ENCODE results near the gene FTCD.

The FTCD gene

DNA sequence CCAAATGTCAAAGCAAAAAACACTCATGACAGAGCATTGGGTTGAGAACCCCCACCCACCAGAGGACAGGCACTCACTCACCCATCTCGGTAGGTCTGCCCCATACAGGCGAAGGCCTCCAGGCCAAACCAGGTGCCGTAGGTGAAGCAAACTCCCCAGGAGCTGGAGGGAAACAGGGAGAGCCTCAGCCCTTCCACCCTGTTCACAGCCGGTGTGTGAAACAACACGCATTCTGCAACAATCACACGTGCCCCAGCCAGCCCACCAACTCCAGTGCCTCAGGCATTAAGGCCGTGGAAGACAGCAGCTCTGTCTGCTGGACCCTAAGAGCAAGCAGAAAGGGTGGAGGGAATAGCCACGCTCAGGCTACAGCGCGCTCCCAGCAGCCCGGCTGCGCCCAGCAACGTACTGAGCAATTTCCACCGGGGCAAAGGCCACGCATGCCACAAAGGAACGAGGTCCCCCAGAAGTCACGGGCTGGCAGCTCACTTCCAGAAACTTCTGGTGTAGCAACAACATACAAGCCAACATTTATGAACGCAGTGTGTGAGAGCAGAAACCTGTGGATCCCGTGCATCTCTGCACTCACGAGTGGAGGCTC is 40.3 kb upstream of the FTCD start:
- H3K36me3 ChIP-seq, result peaks cover 58 to 99% (median 77%) of the 10 kb centered on the region in 11 experiments
- no peaks in the 10 kb centered on the region for H3K27me3 ChIP-seq
- peaks cover 0 to 39% (median 0%) of the 10 kb centered on the region in 11 experiments; a peak in 5 of 22 replicates for H4K20me1 ChIP-seq
- no peak overlapping the region for H3K4me3 ChIP-seq
- no peak overlapping the region for H3K4me2 ChIP-seq
- H3K4me1 ChIP-seq, result peaks cover 0 to 14% (median 3%) of the 10 kb centered on the region in 10 experiments; a peak in 8 of 20 replicates
- H3K9ac ChIP-seq, result no peak overlapping the region
- H3K27ac ChIP-seq, result no peak overlapping the region
- H3K9me3 ChIP-seq (replicated peaks in 1 of 11), result peaks cover 0 to 7% (median 3%) of the 10 kb centered on the region in 11 experiments; a peak in 5 of 22 replicates
- TF ChIP-seq Cebpa-rat (IDR thresholded peaks at IDR 0.05), result no peak

DNA sequence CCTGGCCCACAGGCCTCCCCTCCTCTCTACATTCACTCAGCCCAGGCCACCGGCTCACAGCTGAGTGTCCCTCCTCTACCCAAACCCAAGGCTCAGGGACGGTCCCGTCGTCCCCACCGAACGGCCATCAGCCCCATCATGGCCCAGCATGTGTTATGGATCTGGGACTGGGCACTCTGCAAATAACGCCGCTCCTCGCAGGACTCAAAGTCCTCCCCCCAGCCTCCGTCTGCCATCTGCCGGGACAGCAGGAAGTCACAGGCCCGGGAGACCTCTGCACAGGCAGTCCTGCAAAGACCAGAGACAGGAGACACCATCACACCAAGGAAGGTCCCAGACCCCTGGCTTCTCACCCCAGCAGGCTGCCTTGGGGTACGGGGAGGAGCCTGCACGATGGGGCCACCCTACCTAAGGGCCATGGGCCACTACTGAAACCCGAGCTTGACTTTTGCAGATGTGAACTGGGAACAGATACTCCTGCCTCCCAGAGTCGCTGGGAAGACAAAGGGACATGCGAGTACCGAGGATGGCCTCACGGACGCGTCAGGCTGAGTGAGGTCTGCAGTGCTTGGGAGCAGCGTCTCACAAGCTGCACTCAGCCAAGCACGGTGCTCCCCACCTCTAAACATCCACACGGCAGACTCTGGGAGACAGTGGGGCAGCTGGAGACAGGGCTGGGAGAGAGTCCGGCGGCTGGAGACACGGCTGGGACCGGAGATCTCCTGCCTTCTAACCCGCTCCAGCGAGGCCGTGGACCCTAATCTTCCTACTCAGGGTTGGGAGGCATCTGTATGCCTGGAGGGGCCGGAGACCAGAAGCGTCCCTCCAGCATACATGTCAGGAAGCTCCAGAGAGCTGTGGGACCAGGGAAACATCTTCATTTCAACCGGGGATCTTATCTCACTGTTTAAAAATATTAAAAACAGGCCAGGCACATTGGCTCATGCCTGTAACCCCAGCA is 39.3 kb upstream of the FTCD start:
- no peaks in the 10 kb centered on the region for H3K27me3 ChIP-seq
- H3K4me2 ChIP-seq, result peak overlapping the region in 3 of 11 experiments; percentile 3 to 21 (median 3); a peak in 2 of 22 replicates
- peak overlapping the region in 3 of 11 experiments; percentile 3 to 26 (median 16); a peak in 1 of 22 replicates for H3K9ac ChIP-seq
- peaks cover 0 to 44% (median 0%) of the 10 kb centered on the region in 11 experiments; a peak in 5 of 22 replicates for H4K20me1 ChIP-seq
- peaks cover 0 to 6% (median 1%) of the 10 kb centered on the region in 11 experiments; a peak in 5 of 22 replicates for H3K9me3 ChIP-seq (replicated peaks in 1 of 11)
- H3K36me3 ChIP-seq, result peaks cover 49 to 99% (median 77%) of the 10 kb centered on the region in 11 experiments
- no peak overlapping the region for H3K4me3 ChIP-seq
- no peak for TF ChIP-seq Cebpa-rat (IDR thresholded peaks at IDR 0.05)
- H3K4me1 ChIP-seq, result peaks cover 0 to 14% (median 3%) of the 10 kb centered on the region in 10 experiments; a peak in 8 of 20 replicates
- H3K27ac ChIP-seq, result no peak overlapping the region

- Histone ChIP-seq H3K4me1 (peaks cover 0 to 14% (median 6%) of the 10 kb centered on the region in 10 experiments; a peak in 12 of 20 replicates), H3K9ac (no peak overlapping the region), H3K27ac (no peak overlapping the region), H3K27me3 (no peaks in the 10 kb centered on the region), H3K9me3 (replicated peaks in 1 of 11) (no peaks in the 10 kb centered on the region), H3K36me3 (peaks cover 41 to 99% (median 71%) of the 10 kb centered on the region in 11 experiments), H3K4me2 (0 out of 22 replicates have a peak overlapping the region, but pooled peaks of 1 of the 11 experiments have one; percentile 21), H3K4me3 (no peak overlapping the region), H4K20me1 (peaks cover 0 to 51% (median 0%) of the 10 kb centered on the region in 11 experiments; a peak in 5 of 22 replicates)
- no peak for TF ChIP-seq Cebpa-rat (IDR thresholded peaks at IDR 0.05)
These were observed 38.5 kb upstream of the FTCD start for GRCh38 chr21:46193829-46194373.

DNA sequence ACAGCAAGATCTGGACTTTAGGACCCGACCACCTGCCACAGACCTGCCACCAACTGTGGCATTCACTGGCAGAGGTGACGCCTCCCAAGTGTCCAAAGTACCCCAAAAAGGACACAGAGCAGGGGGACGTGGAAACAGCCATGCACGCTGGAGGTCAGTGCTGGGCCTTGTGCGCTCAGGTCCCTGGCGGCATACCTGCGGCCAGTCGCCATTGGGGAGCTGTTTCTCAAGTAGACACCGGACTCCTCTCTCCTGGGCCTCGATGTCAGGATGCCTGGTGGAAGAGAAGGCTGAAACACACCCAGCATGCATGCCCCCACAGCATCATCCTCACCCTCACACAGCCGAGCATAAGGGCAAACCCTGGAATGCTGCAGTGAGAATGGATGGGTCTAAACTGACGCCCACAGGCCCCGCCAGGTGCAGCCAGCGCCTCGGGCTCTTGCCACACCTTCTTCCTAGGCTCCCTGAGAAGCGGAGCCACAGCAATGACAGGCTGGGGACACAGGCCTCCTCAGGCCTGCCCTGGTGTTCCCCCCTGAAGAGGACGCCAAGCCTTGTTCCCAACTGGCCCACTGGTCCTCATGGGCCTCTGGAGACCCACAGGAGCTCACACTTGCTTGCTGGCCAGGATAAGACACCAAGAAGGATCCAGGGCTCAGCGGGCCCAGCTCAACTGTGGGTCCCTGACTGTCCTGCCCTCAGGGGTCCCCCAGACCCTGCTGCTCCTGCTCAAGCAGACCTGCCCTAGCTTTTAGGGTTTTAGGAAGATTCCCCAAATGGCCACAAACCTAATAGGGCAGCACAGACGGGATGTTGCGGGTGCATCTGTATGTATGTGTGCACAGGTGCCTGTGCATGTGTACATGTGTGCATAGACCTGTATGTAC is 36.6 kb upstream of the FTCD start:
- Histone ChIP-seq H3K27ac (no peak overlapping the region), H3K4me3 (no peak overlapping the region), H3K4me2 (no peak overlapping the region), H3K9ac (no peak overlapping the region), H3K4me1 (peaks cover 0 to 19% (median 9%) of the 10 kb centered on the region in 10 experiments; a peak in 13 of 20 replicates), H4K20me1 (peaks cover 0 to 55% (median 0%) of the 10 kb centered on the region in 11 experiments; a peak in 4 of 22 replicates), H3K9me3 (replicated peaks in 1 of 11) (no peaks in the 10 kb centered on the region), H3K27me3 (no peaks in the 10 kb centered on the region), H3K36me3 (peaks cover 31 to 95% (median 63%) of the 10 kb centered on the region in 11 experiments)
- TF ChIP-seq Cebpa-rat (IDR thresholded peaks at IDR 0.05), result no peak

- no peak for TF ChIP-seq Cebpa-rat (IDR thresholded peaks at IDR 0.05)
- peaks cover 0 to 55% (median 0%) of the 10 kb centered on the region in 11 experiments; a peak in 4 of 22 replicates for H4K20me1 ChIP-seq
- H3K4me1 ChIP-seq, result peaks cover 0 to 19% (median 9%) of the 10 kb centered on the region in 10 experiments; a peak in 13 of 20 replicates
- H3K27ac ChIP-seq, result no peak overlapping the region
- H3K9me3 ChIP-seq (replicated peaks in 1 of 11), result no peaks in the 10 kb centered on the region
- no peak overlapping the region for H3K4me3 ChIP-seq
- no peak overlapping the region for H3K9ac ChIP-seq
- H3K27me3 ChIP-seq, result no peaks in the 10 kb centered on the region
- H3K4me2 ChIP-seq, result no peak overlapping the region
- H3K36me3 ChIP-seq, result peaks cover 27 to 88% (median 57%) of the 10 kb centered on the region in 11 experiments
These were observed 35.9 kb upstream of the FTCD start for GRCh38 chr21:46191257-46191685.

DNA sequence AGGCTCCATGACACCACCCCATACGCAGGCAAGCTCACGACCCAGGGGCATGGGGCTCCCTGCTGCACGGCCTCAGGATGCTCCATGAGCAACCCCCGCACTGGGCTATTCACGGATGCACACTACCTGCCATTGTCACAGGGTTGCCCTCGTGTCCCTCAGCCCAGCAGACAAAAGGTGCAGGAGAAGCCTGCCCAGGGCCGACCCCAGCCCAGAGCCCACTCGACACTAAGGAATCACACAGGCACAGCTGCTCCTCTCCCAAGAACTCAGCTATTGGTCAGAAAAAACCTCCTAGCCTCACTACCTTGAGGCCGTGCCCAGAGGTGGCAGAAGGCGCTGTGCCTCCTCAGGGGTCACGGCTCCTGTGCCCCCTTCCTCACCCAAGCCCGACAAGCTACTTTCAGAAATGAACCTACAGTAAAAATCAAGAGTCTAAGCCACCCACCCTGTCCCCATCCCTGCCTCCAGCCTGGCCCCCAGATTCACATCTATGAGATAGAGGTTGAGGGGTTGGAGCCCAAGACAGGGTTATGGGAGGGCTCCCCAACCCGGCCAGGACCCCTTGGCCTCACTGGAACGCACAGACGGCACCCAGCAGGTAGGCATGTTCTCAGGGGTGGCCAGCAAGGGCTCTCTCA is 35.2 kb upstream of the FTCD start:
- Histone ChIP-seq H3K4me2 (no peak overlapping the region), H3K9ac (no peak overlapping the region), H3K9me3 (replicated peaks in 1 of 11) (no peaks in the 10 kb centered on the region), H3K36me3 (peaks cover 22 to 82% (median 50%) of the 10 kb centered on the region in 11 experiments), H3K27me3 (no peaks in the 10 kb centered on the region), H3K4me1 (peaks cover 0 to 21% (median 11%) of the 10 kb centered on the region in 10 experiments; a peak in 14 of 20 replicates), H3K4me3 (no peak overlapping the region), H3K27ac (no peak overlapping the region), H4K20me1 (peaks cover 0 to 48% (median 0%) of the 10 kb centered on the region in 11 experiments; a peak in 4 of 22 replicates)
- TF ChIP-seq Cebpa-rat (IDR thresholded peaks at IDR 0.05), result no peak

DNA sequence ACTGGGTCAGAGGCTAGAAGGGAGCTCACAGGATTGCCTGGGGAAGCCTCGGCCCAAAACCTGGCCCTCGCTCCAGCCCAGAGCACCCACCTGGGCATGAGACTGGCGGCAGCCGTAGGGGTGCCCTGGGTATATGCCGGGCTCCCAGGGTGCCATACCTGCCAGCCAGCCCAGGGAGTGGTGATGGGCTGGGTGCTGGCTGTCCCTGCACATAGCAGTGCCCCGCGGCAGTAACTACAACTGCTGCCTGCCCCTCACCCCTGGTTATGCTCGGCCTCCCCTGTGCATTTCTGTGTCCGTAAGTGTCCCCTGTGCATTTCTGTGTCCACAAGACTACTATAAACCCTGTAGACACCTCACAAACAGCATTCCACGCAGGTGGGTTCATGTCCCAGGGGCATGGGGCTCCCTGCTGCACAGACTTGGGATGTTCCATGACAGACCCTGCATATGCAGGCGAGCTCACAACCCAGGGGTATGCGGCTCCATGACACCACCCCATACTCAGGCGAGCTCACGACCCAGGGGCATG is 34.6 kb upstream of the FTCD start:
- Histone ChIP-seq H3K27me3 (peaks cover 0 to 3% (median 0%) of the 10 kb centered on the region in 11 experiments; a peak in 3 of 22 replicates), H3K4me2 (no peak overlapping the region), H3K9ac (no peak overlapping the region), H3K4me1 (peaks cover 0 to 26% (median 14%) of the 10 kb centered on the region in 10 experiments; a peak in 14 of 20 replicates), H3K27ac (no peak overlapping the region), H3K36me3 (peaks cover 16 to 76% (median 44%) of the 10 kb centered on the region in 11 experiments), H3K4me3 (no peak overlapping the region), H3K9me3 (replicated peaks in 1 of 11) (no peaks in the 10 kb centered on the region), H4K20me1 (peaks cover 0 to 45% (median 0%) of the 10 kb centered on the region in 11 experiments; a peak in 4 of 22 replicates)
- TF ChIP-seq Cebpa-rat (IDR thresholded peaks at IDR 0.05), result no peak
